RWPE2 (cell line): ENCODE results near the gene LAMC3.

Experiments used
- ATAC-seq: fragments of 200-7000 bp; cut with Tn5 transposase; 3 replicates; pipeline ENCODE4 v1.9.1; 2021; ENCODE audit warnings: low read depth
- DNase-seq: peaks from one replicate; pipeline ENCODE4 v3.0.0-alpha.2; 2020; ENCODE audit warnings: low spot score
- H3K27ac ChIP-seq: fragments of 450-650 bp; 2 replicates; pipeline ENCODE4 v1.5.1; 2017; ENCODE audit warnings: mild to moderate bottlenecking; ENCODE audit not compliant: poor library complexity, severe bottlenecking
- H3K27me3 ChIP-seq: fragments of 250-450 bp; sonication (Bioruptor Pico); 2 replicates; pipeline ENCODE4 v1.5.1; 2021; ENCODE audit warnings: mild to moderate bottlenecking, moderate library complexity; ENCODE audit not compliant: insufficient read depth, poor library complexity, severe bottlenecking
- H3K36me3 ChIP-seq: fragments of 250-450 bp; sonication (Bioruptor Pico); 2 replicates; pipeline ENCODE4 v1.5.1; 2020; ENCODE audit warnings: low read depth, mild to moderate bottlenecking, moderate library complexity
- H3K4me1 ChIP-seq: fragments of 250-450 bp; sonication (Bioruptor Pico); 2 replicates; pipeline ENCODE4 v1.5.1; 2021; ENCODE audit warnings: mild to moderate bottlenecking, moderate library complexity; ENCODE audit not compliant: insufficient read depth, poor library complexity, severe bottlenecking
- H3K4me3 ChIP-seq: fragments of 250-450 bp; sonication (Bioruptor Pico); 2 replicates; pipeline ENCODE4 v1.5.1; 2021; ENCODE audit warnings: mild to moderate bottlenecking, moderate library complexity; ENCODE audit not compliant: severe bottlenecking
- H3K9me3 ChIP-seq: fragments of 250-450 bp; sonication (Bioruptor Pico); 2 replicates; pipeline ENCODE4 v1.5.1; 2021; ENCODE audit warnings: mild to moderate bottlenecking, moderate library complexity; ENCODE audit not compliant: severe bottlenecking
- TF ChIP-seq, protein P1 (sequence below): fragments of 450-650 bp; IDR thresholded peaks from one replicate; pipeline ENCODE4 v1.5.1; 2017; ENCODE audit warnings: mild to moderate bottlenecking, moderate library complexity; ENCODE audit not compliant: poor library complexity, severe bottlenecking

The LAMC3 gene

DNA sequence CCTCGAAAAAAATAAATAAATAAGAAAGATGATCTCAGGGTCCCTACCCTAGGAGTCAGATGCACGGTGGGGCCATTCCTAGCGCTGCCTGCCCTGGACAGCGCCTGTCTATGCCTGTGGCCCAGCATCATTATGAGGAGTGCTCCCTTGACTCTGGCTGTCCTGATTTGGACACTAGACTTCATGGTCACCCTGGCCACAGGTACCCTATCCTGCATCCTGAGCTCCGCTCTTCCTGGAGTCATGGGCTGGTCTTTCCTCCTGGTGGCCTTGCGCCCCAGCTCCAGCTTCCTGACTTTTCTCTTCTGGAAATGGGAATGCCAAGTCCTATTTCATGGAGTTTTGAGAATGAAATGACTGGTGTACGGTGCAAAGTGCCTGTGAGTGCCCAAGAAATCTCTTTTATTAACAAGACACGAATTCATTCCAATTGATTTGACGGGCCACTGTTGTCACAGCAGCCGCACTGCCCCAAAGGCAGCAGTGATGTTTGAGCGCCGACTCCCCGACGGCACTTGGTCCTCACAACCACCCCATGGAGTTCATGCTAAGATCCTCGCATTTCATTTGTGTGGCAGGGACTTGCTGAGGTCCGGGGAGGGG, 86.8 kb downstream of the LAMC3 start:
- Histone ChIP-seq H3K27me3 (peaks cover 6% of the 10 kb centered on the region), H3K4me3 (peak overlapping the region; percentile 40), H3K9me3 (peaks cover 3% of the 10 kb centered on the region), H3K36me3 (no peaks in the 10 kb centered on the region), H3K27ac (no peak overlapping the region), H3K4me1 (no peaks in the 10 kb centered on the region)
- TF ChIP-seq, protein P1, sequence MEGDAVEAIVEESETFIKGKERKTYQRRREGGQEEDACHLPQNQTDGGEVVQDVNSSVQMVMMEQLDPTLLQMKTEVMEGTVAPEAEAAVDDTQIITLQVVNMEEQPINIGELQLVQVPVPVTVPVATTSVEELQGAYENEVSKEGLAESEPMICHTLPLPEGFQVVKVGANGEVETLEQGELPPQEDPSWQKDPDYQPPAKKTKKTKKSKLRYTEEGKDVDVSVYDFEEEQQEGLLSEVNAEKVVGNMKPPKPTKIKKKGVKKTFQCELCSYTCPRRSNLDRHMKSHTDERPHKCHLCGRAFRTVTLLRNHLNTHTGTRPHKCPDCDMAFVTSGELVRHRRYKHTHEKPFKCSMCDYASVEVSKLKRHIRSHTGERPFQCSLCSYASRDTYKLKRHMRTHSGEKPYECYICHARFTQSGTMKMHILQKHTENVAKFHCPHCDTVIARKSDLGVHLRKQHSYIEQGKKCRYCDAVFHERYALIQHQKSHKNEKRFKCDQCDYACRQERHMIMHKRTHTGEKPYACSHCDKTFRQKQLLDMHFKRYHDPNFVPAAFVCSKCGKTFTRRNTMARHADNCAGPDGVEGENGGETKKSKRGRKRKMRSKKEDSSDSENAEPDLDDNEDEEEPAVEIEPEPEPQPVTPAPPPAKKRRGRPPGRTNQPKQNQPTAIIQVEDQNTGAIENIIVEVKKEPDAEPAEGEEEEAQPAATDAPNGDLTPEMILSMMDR, result no peak
- DNase-seq (no peak), ATAC-seq (no peak)

DNA sequence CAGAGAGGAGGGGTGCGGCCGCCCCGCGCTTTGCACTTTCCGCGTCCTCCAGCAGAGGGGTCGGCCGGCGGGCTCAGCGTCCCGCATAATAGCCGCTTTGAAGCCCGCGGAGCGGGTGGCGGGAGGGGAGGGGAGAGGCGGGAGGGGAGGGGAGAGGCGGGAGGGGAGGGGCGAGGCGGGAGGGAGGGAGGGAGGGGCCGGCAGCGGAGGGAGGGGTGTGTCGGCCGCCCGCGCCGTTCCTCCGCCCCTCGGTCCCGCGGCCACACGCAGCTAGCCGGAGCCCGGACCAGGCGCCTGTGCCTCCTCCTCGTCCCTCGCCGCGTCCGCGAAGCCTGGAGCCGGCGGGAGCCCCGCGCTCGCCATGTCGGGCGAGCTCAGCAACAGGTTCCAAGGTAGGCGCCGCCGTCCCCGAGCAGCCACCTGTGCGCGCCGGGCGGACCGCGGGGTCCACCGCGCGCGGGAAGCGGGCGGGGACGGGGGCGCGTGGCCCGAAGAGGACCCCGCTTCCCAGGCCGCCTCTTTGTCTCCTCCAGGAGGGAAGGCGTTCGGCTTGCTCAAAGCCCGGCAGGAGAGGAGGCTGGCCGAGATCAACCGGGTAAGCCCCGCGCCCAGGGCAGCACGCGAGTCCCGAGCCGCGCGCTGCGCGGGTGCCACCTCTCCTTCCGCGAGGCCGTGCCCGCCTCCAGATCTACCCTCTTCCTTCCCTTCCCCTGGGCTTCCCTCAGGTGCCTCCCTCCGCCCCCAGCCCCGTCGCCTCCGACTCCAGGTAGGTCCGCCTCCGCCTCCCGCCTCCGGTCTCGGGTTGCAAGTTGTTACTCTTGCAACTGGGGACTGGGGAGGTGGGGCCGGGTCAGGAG, 87.5 kb downstream of the LAMC3 start, which contains the start of gene AIF1L:
Gene AIF1L, plus strand, starts transcription at position 263 of the 857 bp plus-strand sequence. Its CDS starts 99 bp downstream, at position 362.
- ATAC-seq (peak; percentile 68), DNase-seq (no peak)
- H3K27me3 ChIP-seq, result peaks cover 6% of the 10 kb centered on the region
- peak within 1 kb of the TSS; percentile 40 for H3K4me3 ChIP-seq
- H3K36me3 ChIP-seq, result no peaks in the 10 kb centered on the region
- TF ChIP-seq, protein P1, result no peak
- H3K9me3 ChIP-seq, result peaks cover 3% of the 10 kb centered on the region
- no peaks in the 10 kb centered on the region for H3K4me1 ChIP-seq
- H3K27ac ChIP-seq, result no peak within 1 kb of the TSS

DNA sequence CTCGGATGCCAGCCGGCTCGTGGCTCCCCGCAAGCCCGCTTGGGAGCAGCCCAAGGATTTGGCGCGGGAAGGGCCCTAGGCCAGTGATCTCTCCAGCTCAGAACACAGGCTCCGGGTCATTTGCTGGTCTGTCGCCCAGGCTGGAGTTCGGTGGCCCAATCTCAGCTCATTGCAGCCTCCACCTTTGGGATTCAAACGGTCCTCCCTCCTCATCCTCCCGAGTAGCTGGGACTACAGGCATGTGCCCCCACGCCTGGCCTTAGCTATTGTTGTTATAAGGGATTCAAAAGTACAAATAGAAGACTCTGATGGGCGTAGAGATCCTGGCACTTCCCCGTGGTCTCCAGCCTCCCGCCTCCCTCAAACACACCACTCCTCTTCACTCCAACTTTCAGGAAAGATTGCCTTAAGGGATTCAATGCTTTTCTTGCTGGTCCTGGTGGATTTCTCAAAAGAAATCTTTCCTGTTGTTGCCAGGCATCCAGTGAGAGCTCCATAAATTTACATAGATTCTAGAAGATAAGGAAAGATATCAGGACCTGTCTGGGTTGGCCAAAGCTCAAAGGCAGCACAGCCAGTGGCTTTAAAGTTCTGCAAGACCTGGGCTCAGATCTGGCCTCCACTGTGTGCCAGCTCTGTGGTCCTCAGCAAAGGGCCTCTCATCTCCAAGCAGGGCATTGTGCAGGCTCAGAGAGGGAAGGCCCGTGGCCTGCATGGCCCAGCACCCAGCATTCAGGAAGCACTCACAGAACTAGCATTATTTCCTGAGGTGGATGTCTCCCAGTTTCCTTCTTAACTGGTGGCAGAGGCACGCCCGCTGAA, 88.4 kb downstream of the LAMC3 start:
- Histone ChIP-seq H3K27me3 (peaks cover 6% of the 10 kb centered on the region), H3K9me3 (peaks cover 3% of the 10 kb centered on the region), H3K36me3 (no peaks in the 10 kb centered on the region), H3K4me1 (no peaks in the 10 kb centered on the region), H3K27ac (no peak overlapping the region), H3K4me3 (peak overlapping the region; percentile 40)
- DNase-seq, result no peak
- TF ChIP-seq, protein P1, result no peak
- no peak for ATAC-seq

DNA sequence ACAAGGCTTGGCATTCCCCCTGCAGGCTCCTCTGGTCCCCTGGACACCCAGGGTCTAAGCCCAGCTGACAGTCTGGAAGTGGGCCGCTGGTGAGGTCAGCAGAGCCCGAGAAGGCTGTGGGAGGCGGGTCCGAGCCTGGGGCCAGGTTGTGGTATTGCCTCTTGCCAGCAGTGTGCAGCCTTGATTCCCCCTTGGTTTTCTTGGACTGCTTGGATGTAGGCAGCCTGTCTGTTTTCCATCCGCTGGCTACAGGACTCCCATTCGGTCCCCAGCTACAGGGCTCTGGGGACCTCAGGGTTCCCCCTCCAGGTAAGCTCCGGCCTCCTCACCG, 88.9 kb downstream of the LAMC3 start:
- no peaks in the 10 kb centered on the region for H3K4me1 ChIP-seq

More for the DNA sequence above, 88.9 kb downstream of the LAMC3 start:
- Histone ChIP-seq H3K4me3 (no peak overlapping the region), H3K9me3 (peaks cover 6% of the 10 kb centered on the region), H3K27ac (no peak overlapping the region), H3K27me3 (peaks cover 6% of the 10 kb centered on the region), H3K36me3 (no peaks in the 10 kb centered on the region)
- TF ChIP-seq, protein P1, result no peak
- ATAC-seq (no peak), DNase-seq (no peak)
